ENCODE measurements around the gene VASN.

DNA sequence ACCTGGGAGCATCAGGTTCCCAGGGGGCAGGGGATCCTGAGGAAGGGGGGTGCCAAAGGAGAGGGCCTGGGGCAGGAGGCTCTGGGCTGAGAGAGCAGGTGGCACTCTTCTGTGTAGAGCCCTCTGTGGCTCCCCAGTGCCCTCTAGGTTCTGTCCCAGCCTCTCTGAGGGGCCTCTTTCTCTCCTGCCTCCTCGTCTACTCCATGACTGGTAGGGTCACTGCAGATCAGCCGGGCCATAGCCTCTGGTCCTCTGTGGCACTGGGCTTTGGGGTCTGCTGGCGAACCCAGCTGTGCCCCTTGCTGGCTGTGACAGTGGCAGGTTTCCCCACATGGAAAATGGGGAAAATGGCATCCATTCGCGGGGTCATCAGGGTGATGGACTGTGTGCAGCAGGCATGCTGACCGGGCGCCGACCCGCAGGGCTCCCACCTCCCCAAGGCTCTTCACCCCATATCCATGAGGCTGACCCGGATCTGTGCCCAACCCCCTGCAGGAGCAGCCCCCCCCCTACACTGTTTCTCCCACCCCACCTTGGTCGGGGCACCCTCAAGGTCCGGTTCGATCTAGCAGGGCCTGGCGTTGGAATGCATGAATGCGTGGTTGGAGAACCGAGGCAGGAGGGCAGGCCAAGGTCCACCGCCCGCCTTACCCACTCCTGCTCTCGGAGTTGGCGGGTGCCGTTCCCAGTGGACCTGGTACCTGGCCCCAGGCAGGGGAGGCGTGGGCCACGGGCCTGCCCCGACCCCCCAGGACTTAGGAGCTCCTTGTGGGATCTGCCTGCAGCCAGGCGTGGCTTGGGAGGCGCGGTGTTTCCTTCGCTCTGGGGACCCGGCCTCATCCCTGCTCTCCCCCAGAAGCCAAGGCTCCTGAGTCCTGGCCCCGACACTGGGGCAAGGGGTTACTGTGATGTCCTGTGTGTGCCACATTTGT is 49.3 kb upstream of the VASN start:
- TF ChIP-seq YY1 (IDR thresholded peaks at IDR 0.05; ENCODE audit: insufficient read depth, insufficient read length) (no peak), ZNF274 (IDR thresholded peaks at IDR 0.05; ENCODE audit: low read depth, low read length) (no peak)
